ENCODE data around the gene FAM151A.
A peak's percentile ranks its signal among the peaks of the same experiment; 100 is the strongest.

FAM151A gene

DNA sequence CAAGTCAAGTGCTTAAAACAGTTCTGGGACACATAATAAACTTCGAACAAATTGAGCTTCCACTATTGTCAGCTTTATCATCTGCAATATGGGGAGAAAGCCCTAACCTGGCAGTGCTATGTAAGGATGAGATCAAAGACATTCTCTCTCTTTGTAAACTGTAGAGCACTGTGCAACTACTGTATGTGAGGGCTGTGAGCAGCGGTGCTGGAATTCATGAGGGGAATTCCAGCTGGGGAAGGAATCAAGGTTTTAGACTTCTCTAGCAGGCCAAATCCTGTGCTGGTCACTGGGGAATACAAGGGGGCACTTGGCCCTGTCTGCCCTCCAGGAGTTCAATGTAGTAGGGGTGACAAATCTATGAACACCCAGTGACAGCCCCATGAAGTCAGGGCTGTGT lies 9.3 kb downstream of the FAM151A start:
- Histone ChIP-seq H2BK120ac (ENCODE audit: low read depth, low read length) (no peak overlapping the region), H3K36me3 (ENCODE audit: control insufficient read depth in 1 of 2, insufficient read depth in 2 of 2, low read depth in 1 of 2, low read length in 2 of 2) (no peaks in the 10 kb centered on the region), H2BK15ac (ENCODE audit: low read depth, poor library complexity, severe bottlenecking) (no peak overlapping the region), H2BK12ac (ENCODE audit: low read length in 2 of 2) (no peak overlapping the region), H2AK5ac (ENCODE audit: low read length, severe bottlenecking) (no peak overlapping the region), H2AFZ (ENCODE audit: low read depth, low read length) (no peak overlapping the region), H3K23ac (ENCODE audit: low read length in 2 of 2) (no peak overlapping the region), H4K8ac (ENCODE audit: low read length) (no peak overlapping the region), H3K9me3 (ENCODE audit: control insufficient read depth, low read length) (no peaks in the 10 kb centered on the region), H3K4ac (ENCODE audit: low read depth in 1 of 2, low read length in 2 of 2) (no peak overlapping the region), H3K4me2 (ENCODE audit: low read length, poor library complexity, severe bottlenecking) (no peak overlapping the region), H3K9ac (ENCODE audit: low read length) (no peak overlapping the region), H3K18ac (ENCODE audit: low read depth in 1 of 2, low read length in 2 of 2) (no peak overlapping the region), H3K27me3 (ENCODE audit: control insufficient read depth in 1 of 2, insufficient read depth in 1 of 2, low read length in 2 of 2) (peaks cover 18 to 25% of the 10 kb centered on the region in 2 experiments), H3K4me3 (ENCODE audit: insufficient read depth in 1 of 2, low read depth in 1 of 2, low read length in 2 of 2) (no peak overlapping the region), H3K4me1 (ENCODE audit: control insufficient read depth, insufficient read depth, low read depth, low read length) (peaks cover 27% of the 10 kb centered on the region), H3K79me1 (replicated peaks; ENCODE audit: low read length, poor library complexity, severe bottlenecking) (no peaks in the 10 kb centered on the region), H3K27ac (ENCODE audit: low read length, poor library complexity, severe bottlenecking) (no peak overlapping the region), H4K91ac (ENCODE audit: low read length) (no peak overlapping the region), H2BK5ac (ENCODE audit: low read depth, low read length, poor library complexity, severe bottlenecking) (no peak overlapping the region), H3K14ac (ENCODE audit: low read length in 2 of 2) (no peak overlapping the region)
- WGBS, result 95% methylated on average over 2 of the region's 2 CpGs
- no peak for DNase-seq

DNA sequence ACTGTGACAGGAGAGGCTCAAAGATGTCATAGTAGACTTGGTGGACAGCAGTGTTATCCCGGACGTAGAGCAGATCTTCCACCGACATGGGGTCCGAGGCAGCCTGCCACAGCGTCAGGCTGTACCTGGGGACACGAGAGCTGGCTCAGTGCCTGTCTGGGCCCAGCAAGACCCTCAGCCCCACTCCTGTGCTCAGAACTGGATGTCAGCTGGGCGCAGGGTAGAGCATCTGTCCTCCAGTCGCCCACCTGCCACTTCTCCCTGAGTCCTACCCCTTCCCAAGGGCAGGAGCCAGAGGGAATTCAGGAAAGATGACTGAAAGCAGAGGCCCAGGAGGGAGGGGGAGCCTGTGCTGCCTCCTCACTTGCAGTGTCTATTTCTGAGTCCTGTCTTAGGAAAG lies 11.7 kb downstream of the FAM151A start:
- Histone ChIP-seq H3K4ac (ENCODE audit: low read depth in 1 of 2, low read length in 2 of 2) (no peak overlapping the region), H2AFZ (ENCODE audit: low read depth, low read length) (no peak overlapping the region), H3K79me1 (replicated peaks; ENCODE audit: low read length, poor library complexity, severe bottlenecking) (no peaks in the 10 kb centered on the region), H3K14ac (ENCODE audit: low read length in 2 of 2) (peak overlapping the region in 1 of 2 experiments; percentile 41), H2BK12ac (ENCODE audit: low read length in 2 of 2) (no peak overlapping the region), H4K91ac (ENCODE audit: low read length) (no peak overlapping the region), H2AK5ac (ENCODE audit: low read length, severe bottlenecking) (peak overlapping the region; percentile 33), H3K27me3 (ENCODE audit: control insufficient read depth in 1 of 2, insufficient read depth in 1 of 2, low read length in 2 of 2) (peaks cover 8 to 10% of the 10 kb centered on the region in 2 experiments), H2BK5ac (ENCODE audit: low read depth, low read length, poor library complexity, severe bottlenecking) (no peak overlapping the region), H3K4me3 (ENCODE audit: insufficient read depth in 1 of 2, low read depth in 1 of 2, low read length in 2 of 2) (no peak overlapping the region), H3K9me3 (ENCODE audit: control insufficient read depth, low read length) (no peaks in the 10 kb centered on the region), H2BK15ac (ENCODE audit: low read depth, poor library complexity, severe bottlenecking) (no peak overlapping the region), H3K36me3 (ENCODE audit: control insufficient read depth in 1 of 2, insufficient read depth in 2 of 2, low read depth in 1 of 2, low read length in 2 of 2) (no peaks in the 10 kb centered on the region), H2BK120ac (ENCODE audit: low read depth, low read length) (no peak overlapping the region), H3K4me1 (ENCODE audit: control insufficient read depth, insufficient read depth, low read depth, low read length) (peaks cover 30% of the 10 kb centered on the region), H3K9ac (ENCODE audit: low read length) (no peak overlapping the region), H4K8ac (ENCODE audit: low read length) (no peak overlapping the region), H3K18ac (ENCODE audit: low read depth in 1 of 2, low read length in 2 of 2) (no peak overlapping the region), H3K4me2 (ENCODE audit: low read length, poor library complexity, severe bottlenecking) (no peak overlapping the region), H3K23ac (ENCODE audit: low read length in 2 of 2) (no peak overlapping the region), H3K27ac (ENCODE audit: low read length, poor library complexity, severe bottlenecking) (no peak overlapping the region)
- DNase-seq, result no peak
- 94% methylated on average over 7 of the region's 8 CpGs for WGBS

DNA sequence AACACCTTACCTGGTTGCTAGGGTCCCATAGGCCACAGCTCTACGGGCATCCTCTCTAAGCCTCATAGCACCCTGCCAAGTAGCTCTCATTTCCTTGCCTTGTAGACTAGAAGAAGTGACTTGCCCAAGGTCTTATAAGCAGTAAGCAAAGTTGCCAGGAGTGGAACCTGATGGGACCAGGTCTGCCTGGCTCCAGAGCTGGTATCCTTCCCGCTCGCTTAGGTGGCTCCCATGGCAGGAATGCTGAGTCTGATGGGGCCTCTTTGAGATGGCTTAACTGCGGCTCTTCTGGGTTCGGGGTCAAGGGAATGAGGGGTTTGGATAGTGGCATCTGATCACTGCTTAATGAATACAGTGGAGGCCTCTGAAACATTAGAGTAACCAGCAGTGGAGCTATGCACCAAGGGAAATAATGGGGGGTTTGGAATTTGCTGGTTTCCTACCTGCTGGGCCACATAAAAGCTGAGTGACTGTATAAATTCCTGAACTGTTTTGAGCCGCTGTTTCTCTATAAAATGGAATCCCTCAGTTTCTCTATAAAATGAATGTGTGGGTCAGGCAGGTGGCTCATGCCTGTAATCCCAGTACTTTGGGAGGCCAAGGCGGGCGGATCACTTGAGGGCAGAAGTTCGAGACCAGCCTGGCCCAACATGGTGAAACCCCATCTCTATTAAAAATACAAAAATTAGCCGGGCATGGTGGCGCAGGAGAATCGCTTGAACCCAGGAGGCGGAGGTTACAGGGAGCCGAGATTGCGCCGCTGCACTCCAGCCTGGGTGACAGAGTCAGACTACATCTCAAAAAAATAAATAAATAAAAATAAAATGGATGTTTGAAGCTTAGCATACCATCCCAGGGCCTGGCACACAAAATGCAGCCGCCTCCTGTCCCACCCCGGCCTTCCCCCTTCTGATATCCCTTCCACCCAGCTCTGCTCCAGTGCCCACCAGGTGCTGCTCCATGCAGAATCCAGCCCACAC lies 12.4 kb downstream of the FAM151A start:
- WGBS, result 87% methylated on average over 11 of the region's 18 CpGs
- H3K27ac ChIP-seq (ENCODE audit: low read length, poor library complexity, severe bottlenecking), result peak overlapping the region; percentile 81

DNA sequence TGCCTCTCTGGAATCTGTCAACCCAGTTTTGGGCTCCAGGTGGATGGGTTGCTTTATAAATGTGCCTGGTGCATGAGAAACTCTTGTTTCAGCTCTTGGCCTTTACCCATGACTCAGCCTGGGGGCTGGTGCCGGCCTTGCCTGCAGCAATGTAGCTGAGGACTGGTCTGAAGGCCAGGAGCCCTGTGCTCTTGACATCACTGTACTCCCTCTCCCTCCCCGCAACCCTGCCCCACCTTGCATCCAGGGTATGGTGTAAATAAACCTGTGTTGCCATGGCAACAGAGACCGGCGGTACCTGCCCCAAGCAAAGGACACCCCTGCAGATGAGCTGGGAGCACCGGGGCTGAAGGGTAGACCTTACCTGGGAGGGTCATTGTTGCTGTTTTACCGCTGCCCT lies 13.3 kb downstream of the FAM151A start:
- peak overlapping the region; percentile 75 for H2AK5ac ChIP-seq (ENCODE audit: low read length, severe bottlenecking)
- H2BK15ac ChIP-seq (ENCODE audit: low read depth, poor library complexity, severe bottlenecking), result no peak overlapping the region
- no peak overlapping the region for H2AFZ ChIP-seq (ENCODE audit: low read depth, low read length)
- no peak overlapping the region for H3K14ac ChIP-seq (ENCODE audit: low read length in 2 of 2)
- H3K79me1 ChIP-seq (replicated peaks; ENCODE audit: low read length, poor library complexity, severe bottlenecking), result no peaks in the 10 kb centered on the region
- no peak overlapping the region for H3K23ac ChIP-seq (ENCODE audit: low read length in 2 of 2)
- no peak overlapping the region for H2BK120ac ChIP-seq (ENCODE audit: low read depth, low read length)
- peak; percentile 9 for DNase-seq
- 87% methylated on average over 5 of the region's 6 CpGs for WGBS
- peaks cover 4 to 6% of the 10 kb centered on the region in 2 experiments for H3K27me3 ChIP-seq (ENCODE audit: control insufficient read depth in 1 of 2, insufficient read depth in 1 of 2, low read length in 2 of 2)
- no peak overlapping the region for H3K4me3 ChIP-seq (ENCODE audit: insufficient read depth in 1 of 2, low read depth in 1 of 2, low read length in 2 of 2)
- no peak overlapping the region for H3K27ac ChIP-seq (ENCODE audit: low read length, poor library complexity, severe bottlenecking)
- no peak overlapping the region for H3K18ac ChIP-seq (ENCODE audit: low read depth in 1 of 2, low read length in 2 of 2)
- H3K9ac ChIP-seq (ENCODE audit: low read length), result no peak overlapping the region
- no peaks in the 10 kb centered on the region for H3K36me3 ChIP-seq (ENCODE audit: control insufficient read depth in 1 of 2, insufficient read depth in 2 of 2, low read depth in 1 of 2, low read length in 2 of 2)
- no peak overlapping the region for H2BK5ac ChIP-seq (ENCODE audit: low read depth, low read length, poor library complexity, severe bottlenecking)
- no peak overlapping the region for H3K4me2 ChIP-seq (ENCODE audit: low read length, poor library complexity, severe bottlenecking)
- peaks cover 31% of the 10 kb centered on the region for H3K4me1 ChIP-seq (ENCODE audit: control insufficient read depth, insufficient read depth, low read depth, low read length)
- H2BK12ac ChIP-seq (ENCODE audit: low read length in 2 of 2), result no peak overlapping the region
- no peak overlapping the region for H4K8ac ChIP-seq (ENCODE audit: low read length)
- H4K91ac ChIP-seq (ENCODE audit: low read length), result no peak overlapping the region
- H3K4ac ChIP-seq (ENCODE audit: low read depth in 1 of 2, low read length in 2 of 2), result no peak overlapping the region
- H3K9me3 ChIP-seq (ENCODE audit: control insufficient read depth, low read length), result no peaks in the 10 kb centered on the region

More for the DNA sequence above, 12.4 kb downstream of the FAM151A start:
- Histone ChIP-seq H3K9ac (ENCODE audit: low read length) (no peak overlapping the region), H2BK120ac (ENCODE audit: low read depth, low read length) (no peak overlapping the region), H3K14ac (ENCODE audit: low read length in 2 of 2) (peak overlapping the region in 1 of 2 experiments; percentile 41), H3K4ac (ENCODE audit: low read depth in 1 of 2, low read length in 2 of 2) (no peak overlapping the region), H2AFZ (ENCODE audit: low read depth, low read length) (no peak overlapping the region), H4K8ac (ENCODE audit: low read length) (no peak overlapping the region), H3K4me2 (ENCODE audit: low read length, poor library complexity, severe bottlenecking) (peak overlapping the region; percentile 46), H2BK15ac (ENCODE audit: low read depth, poor library complexity, severe bottlenecking) (no peak overlapping the region), H3K79me1 (replicated peaks; ENCODE audit: low read length, poor library complexity, severe bottlenecking) (no peaks in the 10 kb centered on the region), H3K23ac (ENCODE audit: low read length in 2 of 2) (no peak overlapping the region), H3K36me3 (ENCODE audit: control insufficient read depth in 1 of 2, insufficient read depth in 2 of 2, low read depth in 1 of 2, low read length in 2 of 2) (no peaks in the 10 kb centered on the region), H2BK5ac (ENCODE audit: low read depth, low read length, poor library complexity, severe bottlenecking) (no peak overlapping the region), H3K27me3 (ENCODE audit: control insufficient read depth in 1 of 2, insufficient read depth in 1 of 2, low read length in 2 of 2) (peaks cover 8 to 10% of the 10 kb centered on the region in 2 experiments), H3K18ac (ENCODE audit: low read depth in 1 of 2, low read length in 2 of 2) (no peak overlapping the region), H3K9me3 (ENCODE audit: control insufficient read depth, low read length) (no peaks in the 10 kb centered on the region), H2AK5ac (ENCODE audit: low read length, severe bottlenecking) (peak overlapping the region; percentile 75), H2BK12ac (ENCODE audit: low read length in 2 of 2) (no peak overlapping the region), H3K4me3 (ENCODE audit: insufficient read depth in 1 of 2, low read depth in 1 of 2, low read length in 2 of 2) (no peak overlapping the region), H4K91ac (ENCODE audit: low read length) (no peak overlapping the region), H3K4me1 (ENCODE audit: control insufficient read depth, insufficient read depth, low read depth, low read length) (peaks cover 30% of the 10 kb centered on the region)
- no peak for DNase-seq
